DND-41 (cell line): Measurements from ENCODE around the gene ITGAX.

Source experiments
- EZH2 ChIP-seq: IDR thresholded peaks from 3 replicates; pipeline ENCODE4 v1.6.1; 2012; ENCODE audit warnings: borderline replicate concordance, low read depth, mild to moderate bottlenecking, moderate library complexity, low read length, inconsistent platforms; ENCODE audit not compliant: severe bottlenecking
- TF ChIP-seq, protein P1 (sequence below): IDR thresholded peaks from 2 replicates; pipeline ENCODE4 v1.5.1; 2012; ENCODE audit warnings: borderline replicate concordance, low read length, moderate library complexity, mild to moderate bottlenecking; ENCODE audit not compliant: poor library complexity, severe bottlenecking; ENCODE audit errors: extremely low read depth

GRCh38 chr16:31429314-31429713, 74.3 kb downstream of the ITGAX start:
- no peak for TF ChIP-seq EZH2
- TF ChIP-seq, protein P1, sequence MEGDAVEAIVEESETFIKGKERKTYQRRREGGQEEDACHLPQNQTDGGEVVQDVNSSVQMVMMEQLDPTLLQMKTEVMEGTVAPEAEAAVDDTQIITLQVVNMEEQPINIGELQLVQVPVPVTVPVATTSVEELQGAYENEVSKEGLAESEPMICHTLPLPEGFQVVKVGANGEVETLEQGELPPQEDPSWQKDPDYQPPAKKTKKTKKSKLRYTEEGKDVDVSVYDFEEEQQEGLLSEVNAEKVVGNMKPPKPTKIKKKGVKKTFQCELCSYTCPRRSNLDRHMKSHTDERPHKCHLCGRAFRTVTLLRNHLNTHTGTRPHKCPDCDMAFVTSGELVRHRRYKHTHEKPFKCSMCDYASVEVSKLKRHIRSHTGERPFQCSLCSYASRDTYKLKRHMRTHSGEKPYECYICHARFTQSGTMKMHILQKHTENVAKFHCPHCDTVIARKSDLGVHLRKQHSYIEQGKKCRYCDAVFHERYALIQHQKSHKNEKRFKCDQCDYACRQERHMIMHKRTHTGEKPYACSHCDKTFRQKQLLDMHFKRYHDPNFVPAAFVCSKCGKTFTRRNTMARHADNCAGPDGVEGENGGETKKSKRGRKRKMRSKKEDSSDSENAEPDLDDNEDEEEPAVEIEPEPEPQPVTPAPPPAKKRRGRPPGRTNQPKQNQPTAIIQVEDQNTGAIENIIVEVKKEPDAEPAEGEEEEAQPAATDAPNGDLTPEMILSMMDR: no peak
